ENCODE data around the gene CD38. TPM values are rescaled to one million over a fixed set of nuclear protein-coding genes. Genes with fewer than 3 reads are reported as not detected.
A peak's percentile ranks its signal among the peaks of the same experiment; 100 is the strongest.

The CD38 gene
- total RNA-seq, 6 experiments from 2014 or later, result 0.74 to 8.4 (median 3.3) TPM

DNA sequence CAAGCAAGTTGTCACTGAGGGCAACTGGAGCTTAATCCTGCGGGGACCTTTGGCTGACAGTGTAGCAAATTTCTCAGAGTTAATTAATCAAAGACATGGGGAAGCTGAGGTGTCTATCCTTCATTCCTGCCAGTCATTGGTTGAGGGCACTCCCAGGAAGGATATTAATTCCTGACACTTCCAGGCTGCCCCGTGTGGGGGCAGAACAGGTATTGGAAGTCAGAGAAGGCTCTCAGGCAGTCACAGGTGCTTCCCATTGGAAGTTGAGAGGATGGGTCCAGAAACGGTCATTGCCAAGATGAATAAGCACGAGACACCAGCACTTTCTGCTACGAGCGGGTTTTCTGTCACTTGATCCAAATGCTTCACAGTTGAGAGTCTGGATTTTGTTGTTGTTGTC lies 29.1 kb upstream of the CD38 start:
- Histone ChIP-seq H3K9me3 (no peaks in the 10 kb centered on the region), H3K4me3 (no peak overlapping the region), H3K27ac (no peak overlapping the region), H3K36me3 (no peaks in the 10 kb centered on the region), H3K27me3 (no peaks in the 10 kb centered on the region), H3K4me1 (no peaks in the 10 kb centered on the region)
- no peak for TF ChIP-seq POLR2A (IDR thresholded peaks at IDR 0.05)
- no peak for TF ChIP-seq CTCF (IDR thresholded peaks at IDR 0.05)
- DNase-seq (no peak), ATAC-seq (no peak)
- 78% methylated on average over 6 of the region's 6 CpGs for WGBS (ENCODE audit: insufficient coverage, low coverage, low lambda C conversion rate, missing lambda C conversion rate)
- intact Hi-C loops (cut with DNase I), result no loop called here

DNA sequence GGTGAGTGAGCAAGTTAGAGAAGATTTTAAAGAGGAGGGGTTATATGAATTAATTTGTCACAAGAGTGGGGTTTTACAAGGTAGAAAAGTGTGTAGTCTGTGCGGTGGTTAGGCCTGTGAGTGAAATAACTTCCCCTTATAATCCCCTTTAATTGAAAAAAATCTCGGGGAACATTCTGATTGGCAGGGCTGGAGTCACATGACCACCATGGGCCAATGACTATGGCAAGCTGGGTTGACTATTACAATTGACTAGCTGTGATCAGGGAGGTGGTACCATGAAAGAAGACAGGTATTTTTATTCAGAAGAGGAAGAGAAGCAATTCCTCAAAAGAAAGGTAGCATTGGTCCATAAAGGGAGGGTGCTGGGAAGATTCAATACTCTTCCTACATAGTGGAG lies 27.0 kb upstream of the CD38 start:
- Histone ChIP-seq H3K27me3 (no peaks in the 10 kb centered on the region), H3K9me3 (no peaks in the 10 kb centered on the region), H3K4me1 (no peaks in the 10 kb centered on the region), H3K27ac (no peak overlapping the region), H3K36me3 (no peaks in the 10 kb centered on the region), H3K4me3 (no peak overlapping the region)
- intact Hi-C loops (cut with DNase I), result no loop called here
- no peak for TF ChIP-seq POLR2A (IDR thresholded peaks at IDR 0.05)
- WGBS (ENCODE audit: insufficient coverage, low coverage, low lambda C conversion rate, missing lambda C conversion rate), result 100% methylated on average over 2 of the region's 2 CpGs
- DNase-seq (no peak), ATAC-seq (no peak)

DNA sequence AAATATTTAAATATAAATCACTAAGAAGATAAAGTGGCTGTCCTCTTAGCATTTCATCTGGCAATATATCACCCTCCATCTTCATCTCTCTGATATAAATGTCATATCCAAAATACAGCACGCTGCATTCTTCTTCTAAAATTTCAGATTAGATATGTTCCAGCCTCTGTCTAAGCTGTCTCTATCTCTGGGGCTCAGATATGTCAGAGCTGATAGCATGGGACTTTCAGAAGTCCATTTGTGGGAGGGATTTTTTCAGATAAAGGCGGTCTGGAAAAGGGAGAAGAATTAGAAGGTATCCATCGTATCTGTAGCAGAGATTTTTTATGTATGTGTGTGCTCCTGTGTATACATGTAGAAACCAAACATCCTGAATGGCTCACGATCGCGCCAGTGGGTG lies 25.0 kb upstream of the CD38 start:
- TF ChIP-seq CTCF (IDR thresholded peaks at IDR 0.05) (no peak), POLR2A (IDR thresholded peaks at IDR 0.05) (no peak)
- no peak overlapping the region for H3K27ac ChIP-seq
- no peaks in the 10 kb centered on the region for H3K27me3 ChIP-seq
- H3K4me3 ChIP-seq, result no peak overlapping the region
- 79% methylated on average over 6 of the region's 6 CpGs for WGBS (ENCODE audit: insufficient coverage, low coverage, low lambda C conversion rate, missing lambda C conversion rate)
- no peaks in the 10 kb centered on the region for H3K36me3 ChIP-seq
- no peaks in the 10 kb centered on the region for H3K9me3 ChIP-seq
- ATAC-seq (no peak), DNase-seq (no peak)
- intact Hi-C loops (cut with DNase I), result no loop called here
- H3K4me1 ChIP-seq, result no peaks in the 10 kb centered on the region

GRCh38 chr4:15753786-15754185 lies 24.3 kb upstream of the CD38 start:
- DNase-seq (peak; percentile 61 to 66 (median 63)), ATAC-seq (peak; percentile 85 to 95 (median 92))
- intact Hi-C loops (cut with DNase I), result no loop called here
- 46% methylated on average over 2 of the region's 4 CpGs for WGBS (ENCODE audit: insufficient coverage, low coverage, low lambda C conversion rate, missing lambda C conversion rate)
- TF ChIP-seq POLR2A (IDR thresholded peaks at IDR 0.05) (no peak), CTCF (IDR thresholded peaks at IDR 0.05) (no peak)
- H3K36me3 ChIP-seq, result no peaks in the 10 kb centered on the region
- no peaks in the 10 kb centered on the region for H3K27me3 ChIP-seq
- H3K4me3 ChIP-seq, result no peak overlapping the region
- no peaks in the 10 kb centered on the region for H3K9me3 ChIP-seq
- H3K27ac ChIP-seq, result no peak overlapping the region
- no peaks in the 10 kb centered on the region for H3K4me1 ChIP-seq

DNA sequence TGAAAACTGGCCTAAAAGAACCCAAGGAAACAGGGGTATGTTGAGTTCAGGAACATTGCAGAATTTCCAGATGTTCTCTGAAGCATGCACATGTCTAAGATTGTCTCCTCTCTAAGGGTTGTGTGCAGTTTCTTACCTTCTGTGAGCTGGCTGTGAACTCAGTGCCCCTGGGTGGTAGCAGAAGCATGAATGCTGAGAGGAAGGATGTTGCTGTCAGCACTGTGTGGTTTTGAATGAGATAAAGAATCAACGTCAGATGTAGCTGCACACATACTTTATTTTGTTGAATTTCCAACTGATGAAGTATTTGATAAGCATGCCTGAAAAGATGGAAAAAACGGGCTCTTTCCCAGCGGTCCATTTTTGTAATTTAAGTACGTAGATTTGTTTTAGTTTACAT lies 23.8 kb upstream of the CD38 start:
- H3K9me3 ChIP-seq, result no peaks in the 10 kb centered on the region
- WGBS (ENCODE audit: insufficient coverage, low coverage, low lambda C conversion rate, missing lambda C conversion rate), result 41% methylated on average over 4 of the region's 4 CpGs
- ATAC-seq, result peak; percentile 39 to 68 (median 54)
- no peaks in the 10 kb centered on the region for H3K27me3 ChIP-seq
- H3K4me3 ChIP-seq, result no peak overlapping the region
- no peak for TF ChIP-seq POLR2A (IDR thresholded peaks at IDR 0.05)
- no peak for TF ChIP-seq CTCF (IDR thresholded peaks at IDR 0.05)
- intact Hi-C loops (cut with DNase I), result no loop called here
- no peaks in the 10 kb centered on the region for H3K4me1 ChIP-seq
- H3K36me3 ChIP-seq, result no peaks in the 10 kb centered on the region
- no peak for DNase-seq
- H3K27ac ChIP-seq, result no peak overlapping the region
